Stomach (tissue), 9 donors: ENCODE measurements around the gene FEV. TPM values are rescaled to one million over a fixed set of nuclear protein-coding genes. Genes with fewer than 3 reads are reported as not detected.

ENCODE experiments used
- DNase-seq, 2 donors: peaks; one replicate each; pipeline versions ENCODE4 v3.0.0 to v3.0.0-alpha.2; 2013 to 2019
- H3K27ac ChIP-seq, 5 donors: fragments of 200-600 bp in 4 of 5; sonication (generic) in 4 of 5; one replicate each; pipeline ENCODE4 v1.5.1; 2013 to 2019; ENCODE audit warnings: mild to moderate bottlenecking in 1 of 5, moderate library complexity in 1 of 5
- H3K27me3 ChIP-seq, 3 donors: fragments of 200-600 bp; sonication (generic); one replicate each; pipeline ENCODE4 v1.5.1; 2017 to 2019; ENCODE audit warnings: mixed run types in 1 of 3
- H3K36me3 ChIP-seq, 4 donors: fragments of 200-600 bp; sonication (generic); 1 replicate in 3 of 4; 2 replicates in 1 of 4; pipeline ENCODE4 v1.5.1; 2016 to 2019
- H3K4me1 ChIP-seq, 4 donors: fragments of 200-600 bp; sonication (generic); one replicate each; pipeline ENCODE4 v1.5.1; 2016 to 2019
- H3K4me3 ChIP-seq, 4 donors: fragments of 200-600 bp; sonication (generic) in 3 of 4; one replicate each; pipeline ENCODE4 v1.5.1; 2016 to 2019; ENCODE audit warnings: mild to moderate bottlenecking in 1 of 4
- H3K9me3 ChIP-seq, 4 donors: fragments of 200-600 bp; sonication (generic); one replicate each; pipeline ENCODE4 v1.5.1; 2016 to 2019
- CTCF ChIP-seq, 7 experiments: fragments of 450-650 bp in 4 of 7; fragments of 200-600 bp in 3 of 7; sonication (generic) in 3 of 7; IDR thresholded peaks; one replicate each; pipeline ENCODE4 v1.5.1; 2016 to 2019; ENCODE audit warnings: antibody characterized with exemption in 7 of 7, control low read depth in 2 of 7, mild to moderate bottlenecking in 1 of 7
- EP300 ChIP-seq: sonication (generic); formaldehyde crosslinking; IDR thresholded peaks from one replicate; pipeline ENCODE4 v1.6.1; 2017; ENCODE audit warnings: antibody characterized with exemption
- POLR2A ChIP-seq, 4 donors: fragments of 450-650 bp; IDR thresholded peaks; one replicate each; pipeline ENCODE4 v1.6.1; 2016; ENCODE audit warnings: antibody characterized with exemption in 4 of 4, control low read depth in 2 of 4, mild to moderate bottlenecking in 1 of 4, moderate library complexity in 1 of 4
- POLR2AphosphoS5 ChIP-seq, 3 donors: sonication (generic); formaldehyde crosslinking; IDR thresholded peaks; one replicate each; pipeline ENCODE4 v1.6.1; 2016; ENCODE audit warnings: antibody characterized with exemption in 3 of 3
- WGBS, 5 donors: extraction: QIAGEN DNeasy Blood & Tissue Kit in 3 of 5; methylation state at CpG; one replicate each; pipeline versions ENCODE4 v1.1.5 to v1.1.7; 2013 to 2018; 5-methylcytosine and 5-hydroxymethylcytosine counted together
- intact Hi-C: fragments of 100-400 bp; cut with DNase I; formaldehyde crosslinking; loops from one replicate; pipeline ENCODE4 v1.15.1; 2023; ENCODE audit warnings: low total_unique reads
- polyA plus RNA-seq, 3 donors: library from polyadenylated mRNA; stranded (reverse); fragments of 200-250 nt; gene quantifications; one replicate each; pipeline ENCODE4 v1.2.3, GENCODE V29; 2013
- total RNA-seq, 5 donors: library from RNA; depleted of rRNA; stranded (reverse); fragments of >200 nt; gene quantifications; one replicate each; pipeline versions ENCODE4 v1.1.0 to v1.2.3, GENCODE V29; 2014 to 2016
- donor health status: healthy with polysubstance abuse.
- donor health status: Bipolar disorder and iron deficiency.
- donor health status: healthy.

Gene FEV
- total and polyA plus RNA-seq, 8 donors, result 0.28 to 6.4 (median 1.1) TPM; not detected in 4

- DNase-seq, result no peak
- peak overlapping the region in 3 of 5 donors; percentile 16 to 52 (median 39) for H3K27ac ChIP-seq
- intact Hi-C loops, result no loop called here
- peaks cover 17 to 31% (median 30%) of the 10 kb centered on the region in 4 donors for H3K4me1 ChIP-seq
- 0 to 4% (median 2%) methylated on average over 12 to 67 of the region's 67 CpGs for WGBS, 5 donors
- peaks cover 44 to 100% (median 72%) of the 10 kb centered on the region in 3 donors for H3K27me3 ChIP-seq
- no peak for TF ChIP-seq POLR2A (IDR thresholded peaks at IDR 0.05)
- no peak for TF ChIP-seq CTCF (IDR thresholded peaks at IDR 0.05)
- no peak for TF ChIP-seq EP300
- TF ChIP-seq POLR2AphosphoS5 (IDR thresholded peaks at IDR 0.05), result no peak
- H3K9me3 ChIP-seq, result peaks cover 0 to 8% (median 0%) of the 10 kb centered on the region in 4 donors
- H3K4me3 ChIP-seq, result peak overlapping the region; percentile 36 to 54 (median 46)
- H3K36me3 ChIP-seq, result no peaks in the 10 kb centered on the region
These were observed 25.1 kb downstream of the FEV start for GRCh38 chr2:218959761-218960308.

GRCh38 chr2:218959141-218959731 is 25.7 kb downstream of the FEV start, which contains the start of gene CDK5R2:
TSS of gene CDK5R2 (plus strand) at chr2:218959666. CDS start at chr2:218959821, 155 bp downstream.
- H3K27ac ChIP-seq, result peak within 1 kb of the TSS in 3 of 5 donors; percentile 16 to 52 (median 39)
- TF ChIP-seq EP300 (no peak), POLR2AphosphoS5 (IDR thresholded peaks at IDR 0.05) (no peak), CTCF (IDR thresholded peaks at IDR 0.05) (no peak), POLR2A (IDR thresholded peaks at IDR 0.05) (no peak)
- H3K4me3 ChIP-seq, result peak within 1 kb of the TSS; percentile 36 to 54 (median 46)
- H3K4me1 ChIP-seq, result peaks cover 17 to 31% (median 30%) of the 10 kb centered on the region in 4 donors
- WGBS, 5 donors, result 3 to 5% (median 3%) methylated on average over 16 to 37 of the region's 37 CpGs
- intact Hi-C loops, result no loop called here
- H3K27me3 ChIP-seq, result peaks cover 44 to 100% (median 66%) of the 10 kb centered on the region in 3 donors
- peaks cover 0 to 8% (median 0%) of the 10 kb centered on the region in 4 donors for H3K9me3 ChIP-seq
- H3K36me3 ChIP-seq, result no peaks in the 10 kb centered on the region
- DNase-seq, result peak; percentile 65 to 95

GRCh38 chr2:218958276-218958675 is 26.7 kb downstream of the FEV start:
- WGBS, 5 donors, result 80 to 94% (median 86%) methylated on average over 1 of the region's 1 CpG
- TF ChIP-seq CTCF (IDR thresholded peaks at IDR 0.05), result no peak
- Histone ChIP-seq H3K36me3 (no peaks in the 10 kb centered on the region), H3K27ac (no peak overlapping the region), H3K9me3 (peaks cover 0 to 8% (median 0%) of the 10 kb centered on the region in 4 donors), H3K4me3 (no peak overlapping the region), H3K4me1 (peaks cover 17 to 31% (median 29%) of the 10 kb centered on the region in 4 donors), H3K27me3 (peaks cover 38 to 100% (median 62%) of the 10 kb centered on the region in 3 donors)
- DNase-seq, result no peak
- intact Hi-C loops, result no loop called here

- no peak overlapping the region for H3K4me3 ChIP-seq
- TF ChIP-seq POLR2AphosphoS5 (IDR thresholded peaks at IDR 0.05) (no peak), EP300 (no peak), CTCF (IDR thresholded peaks at IDR 0.05) (no peak), POLR2A (IDR thresholded peaks at IDR 0.05) (no peak)
- H3K36me3 ChIP-seq, result no peaks in the 10 kb centered on the region
- WGBS, 5 donors, result 50 to 70% (median 56%) methylated on average over 4 of the region's 4 CpGs
- peaks cover 17 to 25% (median 23%) of the 10 kb centered on the region in 4 donors for H3K4me1 ChIP-seq
- H3K9me3 ChIP-seq, result peaks cover 0 to 4% (median 0%) of the 10 kb centered on the region in 4 donors
- DNase-seq, result peak in 1 of 2 donors; percentile 52
- peaks cover 32 to 99% (median 59%) of the 10 kb centered on the region in 3 donors for H3K27me3 ChIP-seq
- intact Hi-C loops, result no loop called here
- H3K27ac ChIP-seq, result no peak overlapping the region
These were observed 27.3 kb downstream of the FEV start for GRCh38 chr2:218957671-218958070.
